ENCODE measurements around the gene SPEF2. TPM values are rescaled to one million over a fixed set of nuclear protein-coding genes. Genes with fewer than 3 reads are reported as not detected.

SPEF2 gene

GRCh38 chr5:35861718-35862117 lies 244.1 kb downstream of the SPEF2 start:
- Histone ChIP-seq H3K18ac (ENCODE audit: low read depth in 1 of 2, low read length in 2 of 2) (no peak overlapping the region), H3K4me3 (ENCODE audit: insufficient read depth in 1 of 2, low read depth in 1 of 2, low read length in 2 of 2) (no peak overlapping the region), H3K4ac (ENCODE audit: low read depth in 1 of 2, low read length in 2 of 2) (no peak overlapping the region), H3K27me3 (ENCODE audit: control insufficient read depth in 1 of 2, insufficient read depth in 1 of 2, low read length in 2 of 2) (no peaks in the 10 kb centered on the region), H3K79me1 (replicated peaks; ENCODE audit: low read length, poor library complexity, severe bottlenecking) (no peaks in the 10 kb centered on the region), H3K9me3 (ENCODE audit: control insufficient read depth, low read length) (peaks cover 4% of the 10 kb centered on the region), H3K23ac (ENCODE audit: low read length in 2 of 2) (no peak overlapping the region), H3K4me2 (ENCODE audit: low read length, poor library complexity, severe bottlenecking) (no peak overlapping the region), H2AFZ (ENCODE audit: low read depth, low read length) (no peak overlapping the region), H2BK120ac (ENCODE audit: low read depth, low read length) (no peak overlapping the region), H3K9ac (ENCODE audit: low read length) (no peak overlapping the region), H2BK15ac (ENCODE audit: low read depth, poor library complexity, severe bottlenecking) (no peak overlapping the region), H2BK12ac (ENCODE audit: low read length in 2 of 2) (no peak overlapping the region), H4K8ac (ENCODE audit: low read length) (no peak overlapping the region), H2BK5ac (ENCODE audit: low read depth, low read length, poor library complexity, severe bottlenecking) (no peak overlapping the region), H4K91ac (ENCODE audit: low read length) (no peak overlapping the region), H3K4me1 (ENCODE audit: control insufficient read depth, insufficient read depth, low read depth, low read length) (no peaks in the 10 kb centered on the region), H3K36me3 (ENCODE audit: control insufficient read depth in 1 of 2, insufficient read depth in 2 of 2, low read depth in 1 of 2, low read length in 2 of 2) (no peaks in the 10 kb centered on the region), H3K14ac (ENCODE audit: low read length in 2 of 2) (no peak overlapping the region), H3K27ac (ENCODE audit: low read length, poor library complexity, severe bottlenecking) (no peak overlapping the region), H2AK5ac (ENCODE audit: low read length, severe bottlenecking) (no peak overlapping the region)
- DNase-seq: peak; percentile 64
- WGBS: 55% methylated on average over 1 of the region's 1 CpG

- no peak overlapping the region for H2BK5ac ChIP-seq (ENCODE audit: low read depth, low read length, poor library complexity, severe bottlenecking)
- peak overlapping the region in 1 of 2 experiments; percentile 15 for H2BK12ac ChIP-seq (ENCODE audit: low read length in 2 of 2)
- H2BK120ac ChIP-seq (ENCODE audit: low read depth, low read length): no peak overlapping the region
- no peak overlapping the region for H3K27ac ChIP-seq (ENCODE audit: low read length, poor library complexity, severe bottlenecking)
- no peak overlapping the region for H2AK5ac ChIP-seq (ENCODE audit: low read length, severe bottlenecking)
- H3K23ac ChIP-seq (ENCODE audit: low read length in 2 of 2): no peak overlapping the region
- H2AFZ ChIP-seq (ENCODE audit: low read depth, low read length): no peak overlapping the region
- no peak overlapping the region for H3K14ac ChIP-seq (ENCODE audit: low read length in 2 of 2)
- no peak overlapping the region for H3K4me3 ChIP-seq (ENCODE audit: insufficient read depth in 1 of 2, low read depth in 1 of 2, low read length in 2 of 2)
- H3K79me1 ChIP-seq (replicated peaks; ENCODE audit: low read length, poor library complexity, severe bottlenecking): no peaks in the 10 kb centered on the region
- H4K8ac ChIP-seq (ENCODE audit: low read length): peak overlapping the region; percentile 65
- H3K4me1 ChIP-seq (ENCODE audit: control insufficient read depth, insufficient read depth, low read depth, low read length): no peaks in the 10 kb centered on the region
- no peaks in the 10 kb centered on the region for H3K27me3 ChIP-seq (ENCODE audit: control insufficient read depth in 1 of 2, insufficient read depth in 1 of 2, low read length in 2 of 2)
- H3K18ac ChIP-seq (ENCODE audit: low read depth in 1 of 2, low read length in 2 of 2): peak overlapping the region in 1 of 2 experiments; percentile 30
- 67% methylated on average over 2 of the region's 2 CpGs for whole genome bisulfite sequencing
- H3K4me2 ChIP-seq (ENCODE audit: low read length, poor library complexity, severe bottlenecking): no peak overlapping the region
- H3K9me3 ChIP-seq (ENCODE audit: control insufficient read depth, low read length): peaks cover 4% of the 10 kb centered on the region
- no peak overlapping the region for H2BK15ac ChIP-seq (ENCODE audit: low read depth, poor library complexity, severe bottlenecking)
- no peak overlapping the region for H3K4ac ChIP-seq (ENCODE audit: low read depth in 1 of 2, low read length in 2 of 2)
- no peak overlapping the region for H3K9ac ChIP-seq (ENCODE audit: low read length)
- no peak for DNase-seq
- no peaks in the 10 kb centered on the region for H3K36me3 ChIP-seq (ENCODE audit: control insufficient read depth in 1 of 2, insufficient read depth in 2 of 2, low read depth in 1 of 2, low read length in 2 of 2)
- no peak overlapping the region for H4K91ac ChIP-seq (ENCODE audit: low read length)
Observed at GRCh38 chr5:35862126-35862525, 244.5 kb downstream of the SPEF2 start.

GRCh38 chr5:35863159-35863558 lies 245.5 kb downstream of the SPEF2 start:
- no peak overlapping the region for H3K4ac ChIP-seq (ENCODE audit: low read depth in 1 of 2, low read length in 2 of 2)
- H2BK12ac ChIP-seq (ENCODE audit: low read length in 2 of 2): no peak overlapping the region
- no peaks in the 10 kb centered on the region for H3K79me1 ChIP-seq (replicated peaks; ENCODE audit: low read length, poor library complexity, severe bottlenecking)
- H3K4me3 ChIP-seq (ENCODE audit: insufficient read depth in 1 of 2, low read depth in 1 of 2, low read length in 2 of 2): no peak overlapping the region
- no peak overlapping the region for H2AK5ac ChIP-seq (ENCODE audit: low read length, severe bottlenecking)
- no peaks in the 10 kb centered on the region for H3K4me1 ChIP-seq (ENCODE audit: control insufficient read depth, insufficient read depth, low read depth, low read length)
- no peak overlapping the region for H2AFZ ChIP-seq (ENCODE audit: low read depth, low read length)
- WGBS: 99% methylated on average over 2 of the region's 3 CpGs
- H3K36me3 ChIP-seq (ENCODE audit: control insufficient read depth in 1 of 2, insufficient read depth in 2 of 2, low read depth in 1 of 2, low read length in 2 of 2): no peaks in the 10 kb centered on the region
- no peak overlapping the region for H3K23ac ChIP-seq (ENCODE audit: low read length in 2 of 2)
- H3K18ac ChIP-seq (ENCODE audit: low read depth in 1 of 2, low read length in 2 of 2): no peak overlapping the region
- no peak overlapping the region for H2BK120ac ChIP-seq (ENCODE audit: low read depth, low read length)
- no peaks in the 10 kb centered on the region for H3K27me3 ChIP-seq (ENCODE audit: control insufficient read depth in 1 of 2, insufficient read depth in 1 of 2, low read length in 2 of 2)
- no peak overlapping the region for H4K91ac ChIP-seq (ENCODE audit: low read length)
- no peak for DNase-seq
- no peak overlapping the region for H2BK15ac ChIP-seq (ENCODE audit: low read depth, poor library complexity, severe bottlenecking)
- H3K4me2 ChIP-seq (ENCODE audit: low read length, poor library complexity, severe bottlenecking): no peak overlapping the region
- peaks cover 4% of the 10 kb centered on the region for H3K9me3 ChIP-seq (ENCODE audit: control insufficient read depth, low read length)
- H2BK5ac ChIP-seq (ENCODE audit: low read depth, low read length, poor library complexity, severe bottlenecking): no peak overlapping the region
- no peak overlapping the region for H3K9ac ChIP-seq (ENCODE audit: low read length)
- no peak overlapping the region for H4K8ac ChIP-seq (ENCODE audit: low read length)
- H3K14ac ChIP-seq (ENCODE audit: low read length in 2 of 2): no peak overlapping the region
- H3K27ac ChIP-seq (ENCODE audit: low read length, poor library complexity, severe bottlenecking): no peak overlapping the region

Small RNA genes lying within 50 kb of the gene (small RNA-seq; reads per million reads assigned to genes)
- gene RNU7-130P (ENCODE audit: low read depth): not detected

All from mesenchymal stem cell (in vitro differentiated cells and primary cell).